ENCODE results near the gene MBD5. TPM values are rescaled to one million over a fixed set of nuclear protein-coding genes. Genes with fewer than 3 reads are reported as not detected.

Gene MBD5
- total and polyA plus RNA-seq, 8 donors, result 32.5 to 58.0 (median 43.5) TPM

- Histone ChIP-seq H3K36me3 (no peaks in the 10 kb centered on the region), H3K4me1 (no peaks in the 10 kb centered on the region), H3K4me3 (no peak overlapping the region), H3K27ac (no peak overlapping the region), H3K27me3 (peaks cover 0 to 5% of the 10 kb centered on the region in 2 donors), H3K9me3 (no peaks in the 10 kb centered on the region)
- no peak for ATAC-seq
- peak in 1 of 4 donors; percentile 61 for DNase-seq
- TF ChIP-seq, protein P1, sequence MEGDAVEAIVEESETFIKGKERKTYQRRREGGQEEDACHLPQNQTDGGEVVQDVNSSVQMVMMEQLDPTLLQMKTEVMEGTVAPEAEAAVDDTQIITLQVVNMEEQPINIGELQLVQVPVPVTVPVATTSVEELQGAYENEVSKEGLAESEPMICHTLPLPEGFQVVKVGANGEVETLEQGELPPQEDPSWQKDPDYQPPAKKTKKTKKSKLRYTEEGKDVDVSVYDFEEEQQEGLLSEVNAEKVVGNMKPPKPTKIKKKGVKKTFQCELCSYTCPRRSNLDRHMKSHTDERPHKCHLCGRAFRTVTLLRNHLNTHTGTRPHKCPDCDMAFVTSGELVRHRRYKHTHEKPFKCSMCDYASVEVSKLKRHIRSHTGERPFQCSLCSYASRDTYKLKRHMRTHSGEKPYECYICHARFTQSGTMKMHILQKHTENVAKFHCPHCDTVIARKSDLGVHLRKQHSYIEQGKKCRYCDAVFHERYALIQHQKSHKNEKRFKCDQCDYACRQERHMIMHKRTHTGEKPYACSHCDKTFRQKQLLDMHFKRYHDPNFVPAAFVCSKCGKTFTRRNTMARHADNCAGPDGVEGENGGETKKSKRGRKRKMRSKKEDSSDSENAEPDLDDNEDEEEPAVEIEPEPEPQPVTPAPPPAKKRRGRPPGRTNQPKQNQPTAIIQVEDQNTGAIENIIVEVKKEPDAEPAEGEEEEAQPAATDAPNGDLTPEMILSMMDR (IDR thresholded peaks at IDR 0.05), result no peak
- intact Hi-C loops (cut with DNase I), result no loop called here
Measured at GRCh38 chr2:148561389-148561788, 540.5 kb downstream of the MBD5 start.

GRCh38 chr2:148565272-148565894 is 544.5 kb downstream of the MBD5 start:
- no peaks in the 10 kb centered on the region for H3K4me1 ChIP-seq
- TF ChIP-seq, protein P1 (IDR thresholded peaks at IDR 0.05), result no peak
- no peak overlapping the region for H3K27ac ChIP-seq
- no peaks in the 10 kb centered on the region for H3K36me3 ChIP-seq
- intact Hi-C loops (cut with DNase I), result no loop called here
- ATAC-seq (peak; percentile 56), DNase-seq (no peak)
- H3K4me3 ChIP-seq, result no peak overlapping the region
- H3K9me3 ChIP-seq, result no peaks in the 10 kb centered on the region
- peaks cover 0 to 5% of the 10 kb centered on the region in 2 donors for H3K27me3 ChIP-seq

Other genes with a start within 250 kb of the MBD5 start
- gene ACVR2A, start 176.1 kb upstream of the MBD5 start, total RNA-seq, result 10 to 100 TPM; 17.8 to 21.1 TPM
- 10 to 100 TPM; 25.0 to 35.9 (median 29.6) TPM for gene ACVR2A, start 176.1 kb upstream of the MBD5 start, polyA plus RNA-seq (ENCODE audit: insufficient read length in 6 of 6)
- 10 to 100 TPM; 36.1 to 36.2 TPM for gene ORC4, start 354 bp upstream of the MBD5 start, total RNA-seq
- gene ORC4, start 354 bp upstream of the MBD5 start, polyA plus RNA-seq (ENCODE audit: insufficient read length in 6 of 6), result 10 to 100 TPM; 57.1 to 86.0 (median 64.3) TPM